K562 (cell line): ENCODE data around the gene RNF2. TPM values are rescaled to one million over a fixed set of nuclear protein-coding genes. Genes with fewer than 3 reads are reported as not detected.

Source experiments
- ATF4 ChIP-seq: fragments of 450-650 bp; formaldehyde crosslinking; IDR thresholded peaks from 2 replicates; pipeline ENCODE4 v1.4.0; 2022; ENCODE audit warnings: mild to moderate bottlenecking, moderate library complexity
- BRF2 ChIP-seq: IDR thresholded peaks from 3 replicates; pipeline ENCODE4 v1.6.1; 2011; ENCODE audit warnings: borderline replicate concordance, mild to moderate bottlenecking; ENCODE audit not compliant: insufficient read length, insufficient read depth
- CBX2 ChIP-seq: fragments of 200-600 bp; sonication (generic); IDR thresholded peaks from one replicate; pipeline ENCODE4 v1.6.1; 2012; ENCODE audit warnings: mild to moderate bottlenecking, low read length, inconsistent platforms; ENCODE audit not compliant: insufficient read depth, poor library complexity, severe bottlenecking
- ELK3 ChIP-seq: fragments of 450-650 bp; formaldehyde crosslinking; IDR thresholded peaks from 2 replicates; pipeline ENCODE4 v1.4.0; 2020; ENCODE audit warnings: mild to moderate bottlenecking
- ETS1 ChIP-seq: conservative IDR thresholded peaks from 2 replicates; pipeline ENCODE4 v1.6.1; 2011; ENCODE audit warnings: low read depth, mild to moderate bottlenecking, low read length; ENCODE audit not compliant: control insufficient read depth
- GATAD2B ChIP-seq: fragments of 450-650 bp; IDR thresholded peaks from 2 replicates; pipeline ENCODE4 v1.6.1; 2017; ENCODE audit warnings: mild to moderate bottlenecking, borderline replicate concordance
- HEY1 ChIP-seq: fragments of 250-450 bp; sonication (Bioruptor Pico); IDR thresholded peaks from 2 replicates; pipeline ENCODE4 v1.5.0; 2020; ENCODE audit warnings: mild to moderate bottlenecking, moderate library complexity, borderline replicate concordance
- HIVEP1 ChIP-seq: fragments of 250-450 bp; sonication (Bioruptor Pico); IDR thresholded peaks from 2 replicates; pipeline ENCODE4 v1.4.0; 2020; ENCODE audit warnings: mild to moderate bottlenecking
- HOMEZ ChIP-seq: fragments of 250-450 bp; sonication (Bioruptor Pico); IDR thresholded peaks from 2 replicates; pipeline ENCODE4 v1.4.0; 2020; ENCODE audit warnings: mild to moderate bottlenecking, moderate library complexity
- MYC ChIP-seq, 2 experiments: fragments of 250-450 bp in 1 of 2; sonication (Bioruptor Pico) in 1 of 2; IDR thresholded peaks; 2 replicates each; pipeline versions ENCODE4 v1.5.1 to v1.6.1; 2012 to 2021; ENCODE audit warnings: low read depth in 2 of 2, borderline replicate concordance in 1 of 2, improper control_type of control experiment in 1 of 2, low read length in 1 of 2, mild to moderate bottlenecking in 1 of 2, moderate library complexity in 1 of 2
- NCOA2 ChIP-seq, 2 experiments: fragments of 450-650 bp; IDR thresholded peaks; 2 replicates each; pipeline ENCODE4 v1.6.1; 2018; ENCODE audit warnings: mild to moderate bottlenecking in 2 of 2, moderate library complexity in 1 of 2; ENCODE audit not compliant: partially characterized antibody in 2 of 2
- NFIC ChIP-seq: fragments of 450-650 bp; IDR thresholded peaks from 2 replicates; pipeline ENCODE4 v1.6.1; 2017; ENCODE audit warnings: mild to moderate bottlenecking, inconsistent platforms
- RFX1 ChIP-seq: fragments of 450-650 bp; IDR thresholded peaks from 2 replicates; pipeline ENCODE4 v1.6.1; 2016; ENCODE audit warnings: mild to moderate bottlenecking, moderate library complexity
- TCF7L2 ChIP-seq: fragments of 150-350 bp; IDR thresholded peaks from 2 replicates; pipeline ENCODE4 v1.6.1; 2016; ENCODE audit warnings: low read depth, mild to moderate bottlenecking, low read length, moderate library complexity
- THRAP3 ChIP-seq: fragments of 450-650 bp; IDR thresholded peaks from 2 replicates; pipeline ENCODE4 v1.6.1; 2016; ENCODE audit warnings: mild to moderate bottlenecking, inconsistent platforms, borderline replicate concordance
- ZC3H8 ChIP-seq: fragments of 450-650 bp; IDR thresholded peaks from 2 replicates; pipeline ENCODE4 v1.6.1; 2017
- ZFP91 ChIP-seq: sonication (generic); formaldehyde crosslinking; IDR thresholded peaks from 2 replicates; pipeline ENCODE4 v1.8.0; 2022; ENCODE audit warnings: mild to moderate bottlenecking, missing genetic modification reagents
- ZNF584 ChIP-seq: fragments of 200-800 bp; sonication (Bioruptor generic); IDR thresholded peaks from 2 replicates; pipeline ENCODE4 v1.6.1; 2016; ENCODE audit warnings: low read depth, mild to moderate bottlenecking, missing genetic modification characterization, missing compliant biosample characterization
- polyA plus RNA-seq, 8 experiments: library from polyadenylated mRNA; depleted of rRNA in 4 of 8; stranded (reverse) in 5 of 8; unstranded in 3 of 8; fragments of >200 nt; fragmentation: Nextera tagmentation in 2 of 8; fragmentation: Illumina TruSeq in 1 of 8; extraction: Ambion mirVana in 2 of 8; extraction: Trizol in 1 of 8; gene quantifications; 2 replicates each; pipeline versions ENCODE4 v1.2.1 to v1.2.3, GENCODE V29; 2011 to 2014; ENCODE audit warnings: inconsistent platforms in 1 of 8, missing spikeins in 1 of 8
- total RNA-seq, 7 experiments: library from RNA; depleted of rRNA in 6 of 7; stranded (reverse); fragments of >200 nt in 6 of 7; fragmentation: Illumina TruSeq in 2 of 7; extraction: Trizol in 2 of 7; gene quantifications; 2 replicates each; pipeline versions ENCODE4 v1.2.1 to v1.2.3, GENCODE V29; 2011 to 2021; ENCODE audit warnings: low replicate concordance in 1 of 7

Gene RNF2
- total and polyA plus RNA-seq, 9 of the 15 experiments (the other 6 are each of a cell fraction or from before 2014, with no cell fraction given): 7.1 to 66.5 (median 32.9) TPM

GRCh38 chr1:185044981-185045813, at the start of gene RNF2 (continued):
- TF ChIP-seq CBX2 (no peak), HIVEP1 (CRISPR knock-in tag) (no peak), BRF2 (no peak), THRAP3 (no peak), NCOA2 (IDR thresholded peaks at IDR 0.05; ENCODE audit: partially characterized antibody in 2 of 2) (no peak), ZC3H8 (no peak), ATF4 (0 out of 2 replicates have a peak, but pooled peaks have one; percentile 17), ETS1 (peak; percentile 39; the same call in 1 of the 2 replicates), TCF7L2 (no peak), RFX1 (no peak), NFIC (0 out of 2 replicates have a peak, but pooled peaks have one; percentile 32), GATAD2B (peak; percentile 96), ELK3 (CRISPR knock-in tag) (no peak), MYC (IDR thresholded peaks at IDR 0.05; ENCODE audit: low read depth, low read length) (peak; percentile 78; the same call in 1 of the 2 replicates), MYC (CRISPR knock-in tag; IDR thresholded peaks at IDR 0.05; ENCODE audit: borderline replicate concordance, low read depth) (no peak), HOMEZ (CRISPR knock-in tag) (no peak), HEY1 (CRISPR knock-in tag) (no peak), ZNF584 (CRISPR knock-in tag) (peak; percentile 74; the same call in 1 of the 2 replicates), ZFP91 (no peak)
